H1 (cell line): Measurements from ENCODE around the gene NDRG4. TPM values are rescaled to one million over a fixed set of nuclear protein-coding genes. Genes with fewer than 3 reads are reported as not detected.

ENCODE experiments used
- CTCF ChIA-PET: fragments of 300-600 bp; sonication (Branson Sonifier 250); formaldehyde crosslinking; loops from one replicate; lab custom pipeline; 2021; ENCODE audit not compliant: partially characterized antibody; lab: Charles Lee
- POLR2A ChIA-PET: fragments of 300-600 bp; sonication (Branson Sonifier 250); formaldehyde crosslinking; loops from one replicate; lab custom pipeline; 2021; ENCODE audit warnings: inconsistent platforms; ENCODE audit not compliant: partially characterized antibody; lab: Charles Lee
- DNase-seq, 2 experiments: peaks; one replicate each; pipeline versions ENCODE4 v3.0.0 to v3.0.0-alpha.2; 2010 to 2022; ENCODE audit warnings: low spot score in 2 of 2, low read depth in 1 of 2, mixed read lengths in 1 of 2
- FAIRE-seq: peaks from 2 replicates; lab custom pipeline; 2011; peaks lifted over from hg19 to GRCh38; lab: Jason Lieb, UNC
- H2AFZ ChIP-seq: 2 replicates; pipeline ENCODE4 v1.8.1; 2012; ENCODE audit warnings: low read length, inconsistent platforms
- H2AK5ac ChIP-seq: 2 replicates; pipeline ENCODE4 v1.6.1; 2013; ENCODE audit warnings: low read depth, low read length
- H2BK120ac ChIP-seq: replicated peaks from 2 replicates; pipeline ENCODE3; 2013; ENCODE audit warnings: low read depth, low read length, inconsistent platforms
- H2BK12ac ChIP-seq: 2 replicates; pipeline ENCODE4 v1.6.1; 2013; ENCODE audit warnings: low read depth, low read length
- H2BK15ac ChIP-seq: 2 replicates; pipeline ENCODE4 v1.6.1; 2013; ENCODE audit warnings: low read length
- H2BK20ac ChIP-seq: 2 replicates; pipeline ENCODE4 v1.6.1; 2013; ENCODE audit warnings: low read length
- H2BK5ac ChIP-seq: 2 replicates; pipeline ENCODE4 v1.6.1; 2013; ENCODE audit warnings: low read depth, low read length
- H3K14ac ChIP-seq: 2 replicates; pipeline ENCODE4 v1.6.1; 2013; ENCODE audit warnings: inconsistent platforms; ENCODE audit not compliant: insufficient read length
- H3K18ac ChIP-seq: 2 replicates; pipeline ENCODE4 v1.6.1; 2013; ENCODE audit warnings: low read length; ENCODE audit errors: extremely low read depth
- H3K23ac ChIP-seq: 2 replicates; pipeline ENCODE4 v1.6.1; 2013; ENCODE audit warnings: inconsistent platforms; ENCODE audit not compliant: insufficient read length
- H3K23me2 ChIP-seq: 2 replicates; pipeline ENCODE4 v1.6.1; 2013; ENCODE audit warnings: low read depth, low read length
- H3K27ac ChIP-seq: 2 replicates; pipeline ENCODE4 v1.6.1; 2011; ENCODE audit warnings: low read depth, low read length, inconsistent platforms
- H3K27me3 ChIP-seq, 4 experiments: replicated peaks in 1 of 4; 1 replicate in 1 of 4; 2 replicates in 3 of 4; pipeline versions ENCODE4 v1.6.1 to v1.8.1; 2011 to 2013; ENCODE audit warnings: low read length in 3 of 4, mild to moderate bottlenecking in 3 of 4, inconsistent platforms in 2 of 4, mixed read lengths in 2 of 4, moderate library complexity in 1 of 4; ENCODE audit not compliant: control insufficient read depth in 3 of 4, insufficient read depth in 3 of 4; ENCODE audit errors: extremely low read depth in 1 of 4
- H3K36me3 ChIP-seq, 4 experiments: 2 replicates each; pipeline versions ENCODE4 v1.6.1 to v1.8.1; 2011 to 2013; ENCODE audit warnings: mild to moderate bottlenecking in 4 of 4, low read length in 3 of 4, moderate library complexity in 2 of 4, control low read depth in 1 of 4, inconsistent platforms in 1 of 4; ENCODE audit not compliant: insufficient read depth in 4 of 4, control insufficient read depth in 2 of 4
- H3K4ac ChIP-seq: replicated peaks from 2 replicates; pipeline ENCODE3; 2013; ENCODE audit warnings: low read length, low read depth, mixed read lengths, inconsistent platforms; ENCODE audit not compliant: insufficient read length
- H3K4me1 ChIP-seq, 4 experiments: replicated peaks in 1 of 4; 1 replicate in 1 of 4; 2 replicates in 3 of 4; pipeline versions ENCODE4 v1.6.1 to v1.8.1; 2011 to 2013; ENCODE audit warnings: low read length in 3 of 4, inconsistent platforms in 2 of 4, mixed read lengths in 1 of 4; ENCODE audit not compliant: insufficient read depth in 4 of 4, control insufficient read depth in 3 of 4
- H3K4me2 ChIP-seq, 2 experiments: 2 replicates each; pipeline versions ENCODE4 v1.6.1 to v1.8.1; 2011 to 2013; ENCODE audit warnings: low read depth in 2 of 2, low read length in 2 of 2, control low read depth in 1 of 2, inconsistent platforms in 1 of 2, mild to moderate bottlenecking in 1 of 2; ENCODE audit not compliant: insufficient read depth in 1 of 2
- H3K4me3 ChIP-seq, 4 experiments: fragments of 200-600, 300-600 bp in 1 of 4; sonication (generic), shearing (Covaris generic), sonication (Bioruptor Twin) in 1 of 4; 2 replicates each; pipeline versions ENCODE4 v1.5.1 to v1.8.1; 2011 to 2016; ENCODE audit warnings: low read length in 4 of 4, low read depth in 3 of 4, control low read depth in 2 of 4, inconsistent platforms in 2 of 4, mild to moderate bottlenecking in 2 of 4, mixed read lengths in 1 of 4, moderate library complexity in 1 of 4; ENCODE audit not compliant: insufficient read depth in 2 of 4; ENCODE audit errors: extremely low read depth in 1 of 4
- H3K56ac ChIP-seq: replicated peaks from 2 replicates; pipeline ENCODE3; 2013; ENCODE audit warnings: low read depth, mild to moderate bottlenecking, mixed read lengths, low read length, inconsistent platforms; ENCODE audit not compliant: insufficient read length
- H3K79me1 ChIP-seq: 2 replicates; pipeline ENCODE4 v1.6.1; 2013; ENCODE audit warnings: low read depth, low read length, control low read depth
- H3K79me2 ChIP-seq, 2 experiments: 2 replicates each; pipeline versions ENCODE4 v1.6.1 to v1.8.1; 2012 to 2013; ENCODE audit warnings: low read length in 2 of 2, mild to moderate bottlenecking in 2 of 2, inconsistent platforms in 1 of 2; ENCODE audit not compliant: insufficient read depth in 2 of 2, control insufficient read depth in 1 of 2
- H3K9ac ChIP-seq, 4 experiments: replicated peaks in 1 of 4; 1 replicate in 1 of 4; 2 replicates in 3 of 4; pipeline versions ENCODE4 v1.6.1 to v1.8.1; 2011 to 2013; ENCODE audit warnings: low read depth in 3 of 4, low read length in 3 of 4, control low read depth in 2 of 4, mild to moderate bottlenecking in 2 of 4, moderate library complexity in 2 of 4, inconsistent platforms in 1 of 4; ENCODE audit errors: extremely low read depth in 1 of 4
- H3K9me3 ChIP-seq, 2 experiments: 2 replicates each; pipeline versions ENCODE4 v1.6.1 to v1.8.1; 2012 to 2013; ENCODE audit warnings: mild to moderate bottlenecking in 2 of 2, moderate library complexity in 2 of 2, control low read depth in 1 of 2, inconsistent platforms in 1 of 2, low read depth in 1 of 2, low read length in 1 of 2, mixed read lengths in 1 of 2; ENCODE audit not compliant: insufficient read depth in 2 of 2
- H4K20me1 ChIP-seq, 2 experiments: replicated peaks in 1 of 2; 2 replicates each; pipeline versions ENCODE3 to v1.8.1; 2011 to 2013; ENCODE audit warnings: inconsistent platforms in 2 of 2, low read length in 2 of 2, mild to moderate bottlenecking in 1 of 2; ENCODE audit not compliant: insufficient read depth in 2 of 2, control insufficient read depth in 1 of 2
- H4K5ac ChIP-seq: 2 replicates; pipeline ENCODE4 v1.6.1; 2013; ENCODE audit warnings: low read length, low read depth, mixed read lengths, inconsistent platforms; ENCODE audit not compliant: insufficient read length
- H4K8ac ChIP-seq: 2 replicates; pipeline ENCODE4 v1.8.0; 2013; ENCODE audit warnings: mild to moderate bottlenecking, moderate library complexity, low read length, inconsistent platforms; ENCODE audit not compliant: insufficient read depth; ENCODE audit errors: extremely low read depth
- H4K91ac ChIP-seq: replicated peaks from 2 replicates; pipeline ENCODE3; 2013; ENCODE audit warnings: low read length, mixed read lengths, inconsistent platforms; ENCODE audit not compliant: insufficient read length
- BCL11A ChIP-seq, 2 experiments: IDR thresholded peaks; one replicate each; pipeline ENCODE4 v1.6.1; 2011; ENCODE audit warnings: low read depth in 2 of 2, low read length in 2 of 2, mild to moderate bottlenecking in 2 of 2
- NRF1 ChIP-seq: IDR thresholded peaks from 2 replicates; pipeline ENCODE4 v1.6.1; 2011; ENCODE audit warnings: mild to moderate bottlenecking, low read depth, low read length, improper control_type of control experiment
- RXRA ChIP-seq: IDR thresholded peaks from 2 replicates; pipeline ENCODE4 v1.6.1; 2011; ENCODE audit warnings: low read depth, mild to moderate bottlenecking, low read length, moderate library complexity; ENCODE audit not compliant: insufficient read depth
- WGBS, 2 experiments: shearing (Covaris generic) in 1 of 2; methylation state at CpG; one replicate each; pipeline versions ENCODE4 v1.1.6 to v1.1.7; 2013 to 2015; ENCODE audit warnings: low lambda C conversion rate in 2 of 2, mixed read lengths in 2 of 2, inconsistent platforms in 1 of 2, low coverage in 1 of 2, missing lambda C conversion rate in 1 of 2; ENCODE audit not compliant: insufficient replicate concordance in 2 of 2, insufficient coverage in 1 of 2, insufficient read length in 1 of 2; ENCODE audit errors: extremely low coverage in 1 of 2, missing lambda C conversion rate in 1 of 2; 5-methylcytosine and 5-hydroxymethylcytosine counted together
- polyA plus RNA-seq, 7 experiments: library from polyadenylated mRNA; depleted of rRNA in 3 of 7; stranded (reverse) in 5 of 7; unstranded in 2 of 7; fragments of >200 nt in 5 of 7; fragments of 200-250 nt in 2 of 7; gene quantifications; 1 replicate in 5 of 7; 2 replicates in 1 of 7; 4 replicates in 1 of 7; pipeline versions ENCODE4 v1.2.1 to v1.2.3, GENCODE V29; 2011 to 2013; ENCODE audit warnings: missing spikeins in 2 of 7, mixed read lengths in 2 of 7
- total RNA-seq: library from RNA; stranded (reverse); fragmentation: NEBNext Ultra II Directional; extraction: Animal tissue kit (Norgen Biotek cat#: 25700); gene quantifications from 2 replicates; pipeline ENCODE4 v1.2.1, GENCODE V29; 2021

NDRG4 gene
- total and polyA plus RNA-seq, 2 of the 8 experiments (the other 6 are each of a cell fraction or from before 2014, with no cell fraction given): 20.8 to 30.9 TPM

DNA sequence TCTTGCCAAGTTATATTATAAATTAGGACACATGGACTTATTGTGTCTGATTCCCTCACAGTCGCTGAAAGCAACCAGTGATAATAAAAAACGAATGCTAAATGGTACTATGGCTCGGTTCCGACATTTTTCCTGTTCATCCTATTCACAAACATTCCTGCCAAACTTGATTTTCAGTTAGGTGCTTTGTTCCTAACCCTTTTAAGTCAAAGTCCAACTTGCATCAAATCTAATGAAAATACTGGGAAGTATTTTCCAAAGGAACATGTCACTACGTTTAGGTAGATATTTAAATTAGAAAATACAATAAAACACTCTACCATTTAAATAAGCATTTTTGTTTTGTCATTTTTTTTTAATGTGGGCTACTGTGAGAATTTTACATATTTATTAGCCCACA, 36.3 kb downstream of the NDRG4 start:
- no peak overlapping the region for H3K56ac ChIP-seq
- ChIA-PET CTCF (interaction anchor here (1.1 to 1.4 kb wide), 3 partner anchors 10 to 27 kb away, joined by 3 to 4 read pairs (median 3); no protein-coding TSS in a partner anchor), POLR2A (interaction anchor here (0.8 kb wide), 1 partner anchor 52 kb away, joined by 3 read pairs; no protein-coding TSS in a partner anchor)
- H3K23me2 ChIP-seq: no peaks in the 10 kb centered on the region
- no peaks in the 10 kb centered on the region for H3K9me3 ChIP-seq
- no peak overlapping the region for H3K9ac ChIP-seq
- H3K79me2 ChIP-seq: no peaks in the 10 kb centered on the region
- H2BK120ac ChIP-seq: no peak overlapping the region
- no peak overlapping the region for H2AFZ ChIP-seq
- H2BK12ac ChIP-seq: no peak overlapping the region
- DNase-seq: no peak
- H3K18ac ChIP-seq: no peak overlapping the region
- no peak overlapping the region for H4K5ac ChIP-seq
- no peak overlapping the region for H2BK5ac ChIP-seq
- no peak overlapping the region for H3K27ac ChIP-seq
- FAIRE-seq: no peak
- H2BK20ac ChIP-seq: no peak overlapping the region
- no peak overlapping the region for H2AK5ac ChIP-seq
- no peak overlapping the region for H3K4me3 ChIP-seq
- H3K4me1 ChIP-seq: no peaks in the 10 kb centered on the region
- H3K4ac ChIP-seq: no peak overlapping the region
- H3K14ac ChIP-seq: no peak overlapping the region
- WGBS, 2 experiments: 88% methylated on average over 5 of the region's 5 CpGs; no CpG with 5 or more reads in 1 of the 2 experiments
- H3K79me1 ChIP-seq: no peaks in the 10 kb centered on the region; the same call in 1 of the 2 replicates
- no peak overlapping the region for H3K23ac ChIP-seq
- H4K8ac ChIP-seq: no peak overlapping the region
- H2BK15ac ChIP-seq: no peak overlapping the region
- H3K27me3 ChIP-seq: no peaks in the 10 kb centered on the region
- no peak overlapping the region for H3K4me2 ChIP-seq
- TF ChIP-seq NRF1: no peak
- no peak for TF ChIP-seq BCL11A (IDR thresholded peaks at IDR 0.05; ENCODE audit: low read depth in 2 of 2, low read length in 2 of 2)
- no peak for TF ChIP-seq RXRA
- H3K36me3 ChIP-seq: peaks cover 60 to 94% (median 85%) of the 10 kb centered on the region in 4 experiments
- H4K91ac ChIP-seq: no peak overlapping the region
- peaks cover 3 to 8% of the 10 kb centered on the region in 2 experiments for H4K20me1 ChIP-seq
